HTERT RPE-1 (cell line): ENCODE results near the gene TTC13.

Experiments
- in situ Hi-C: fragments of 300-500 bp; cut with MboI; formaldehyde crosslinking; loops from 4 replicates; pipeline ENCODE4 v1.14.3; 2020; ENCODE audit warnings: low sequenced_read_pairs

Gene TTC13

GRCh38 chr1:230877924-230878590 lies 100.6 kb downstream of the TTC13 start:
- in situ Hi-C loops, result no loop called here

- in situ Hi-C loops, result no loop called here
Measured at GRCh38 chr1:230877146-230877923, 101.3 kb downstream of the TTC13 start.

GRCh38 chr1:230876660-230877059 lies 102.0 kb downstream of the TTC13 start:
- in situ Hi-C loops, result no loop called here

GRCh38 chr1:230875370-230875769 lies 103.3 kb downstream of the TTC13 start:
- in situ Hi-C loops, result no loop called here

- in situ Hi-C loops, result no loop called here
Measured at GRCh38 chr1:230870916-230871315, 107.7 kb downstream of the TTC13 start.

- in situ Hi-C loops, result no loop called here
Measured at GRCh38 chr1:230869500-230869899, 109.2 kb downstream of the TTC13 start.

GRCh38 chr1:230868736-230869385 lies 109.8 kb downstream of the TTC13 start:
- in situ Hi-C loops, result no loop called here

- in situ Hi-C loops, result no loop called here
Measured at GRCh38 chr1:230867903-230868735, 110.5 kb downstream of the TTC13 start, which contains the start of gene C1orf198. Gene C1orf198 (minus strand): TSS chr1:230868521. CDS start chr1:230868512, 9 bp downstream.

GRCh38 chr1:230867101-230867902 lies 111.4 kb downstream of the TTC13 start:
- in situ Hi-C loops, result no loop called here

- in situ Hi-C loops, result no loop called here
Measured at GRCh38 chr1:230866171-230867070, 112.2 kb downstream of the TTC13 start.

GRCh38 chr1:230865062-230865817 lies 113.4 kb downstream of the TTC13 start:
- in situ Hi-C loops, result no loop called here

- in situ Hi-C loops, result no loop called here
Measured at GRCh38 chr1:230864441-230864840, 114.2 kb downstream of the TTC13 start.

- in situ Hi-C loops, result no loop called here
Measured at GRCh38 chr1:230863449-230863848, 115.2 kb downstream of the TTC13 start.

- in situ Hi-C loops, result no loop called here
Measured at GRCh38 chr1:230861970-230862595, 116.6 kb downstream of the TTC13 start.

GRCh38 chr1:230861489-230861888 lies 117.2 kb downstream of the TTC13 start:
- in situ Hi-C loops, result no loop called here

- in situ Hi-C loops, result no loop called here
Measured at GRCh38 chr1:230860617-230861384, 117.9 kb downstream of the TTC13 start.
